ENCODE data around the gene TTLL11. TPM values are rescaled to one million over a fixed set of nuclear protein-coding genes. Genes with fewer than 3 reads are reported as not detected.

Gene TTLL11
- total RNA-seq, 1 donor from 2014 or later, result 0.75 TPM

DNA sequence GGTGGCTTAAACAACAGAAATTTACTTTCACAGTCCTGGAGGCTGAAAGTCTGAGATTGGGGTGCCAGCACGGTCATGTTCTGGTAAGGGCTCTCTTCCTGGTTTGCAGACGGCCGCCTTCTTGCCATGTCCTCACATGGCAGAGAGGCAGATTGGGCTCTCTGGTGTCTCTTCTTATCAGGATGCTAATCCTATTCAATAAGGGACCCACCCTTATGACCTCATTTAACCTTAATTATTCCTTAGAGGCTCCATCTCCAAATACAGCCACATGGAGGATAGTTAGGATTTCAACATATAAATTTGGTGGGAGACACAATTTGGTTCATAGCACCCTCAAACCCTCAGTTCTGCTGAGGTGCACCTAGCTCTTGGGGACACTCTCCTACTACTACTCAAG, 261.2 kb downstream of the TTLL11 start:
- H2AFZ ChIP-seq (replicated peaks), result no peak overlapping the region
- no peaks in the 10 kb centered on the region for H3K36me3 ChIP-seq
- H3K4me1 Mint-ChIP-seq, result no peaks in the 10 kb centered on the region
- H3K27me3 Mint-ChIP-seq (ENCODE audit: insufficient read depth, low read depth), result peaks cover 17% of the 10 kb centered on the region
- no peak overlapping the region for H3K4me2 ChIP-seq
- no peaks in the 10 kb centered on the region for H4K20me1 ChIP-seq (ENCODE audit: low read depth)
- H3K27me3 ChIP-seq, result no peaks in the 10 kb centered on the region
- H3K9ac ChIP-seq, result no peak overlapping the region
- no peaks in the 10 kb centered on the region for H3K36me3 Mint-ChIP-seq
- H3K27ac Mint-ChIP-seq, result no peak overlapping the region
- no peaks in the 10 kb centered on the region for H3K9me3 ChIP-seq (ENCODE audit: low read depth)
- no peak overlapping the region for H3K4me3 ChIP-seq
- H3K9me3 Mint-ChIP-seq, result no peaks in the 10 kb centered on the region
- no peak overlapping the region for H3K4me3 Mint-ChIP-seq
- no peaks in the 10 kb centered on the region for H3K4me1 ChIP-seq
- no peak for TF ChIP-seq EZH2phosphoT487 (IDR thresholded peaks at IDR 0.05)
- TF ChIP-seq EZH2 (IDR thresholded peaks at IDR 0.05), result no peak
- TF ChIP-seq, protein P1, sequence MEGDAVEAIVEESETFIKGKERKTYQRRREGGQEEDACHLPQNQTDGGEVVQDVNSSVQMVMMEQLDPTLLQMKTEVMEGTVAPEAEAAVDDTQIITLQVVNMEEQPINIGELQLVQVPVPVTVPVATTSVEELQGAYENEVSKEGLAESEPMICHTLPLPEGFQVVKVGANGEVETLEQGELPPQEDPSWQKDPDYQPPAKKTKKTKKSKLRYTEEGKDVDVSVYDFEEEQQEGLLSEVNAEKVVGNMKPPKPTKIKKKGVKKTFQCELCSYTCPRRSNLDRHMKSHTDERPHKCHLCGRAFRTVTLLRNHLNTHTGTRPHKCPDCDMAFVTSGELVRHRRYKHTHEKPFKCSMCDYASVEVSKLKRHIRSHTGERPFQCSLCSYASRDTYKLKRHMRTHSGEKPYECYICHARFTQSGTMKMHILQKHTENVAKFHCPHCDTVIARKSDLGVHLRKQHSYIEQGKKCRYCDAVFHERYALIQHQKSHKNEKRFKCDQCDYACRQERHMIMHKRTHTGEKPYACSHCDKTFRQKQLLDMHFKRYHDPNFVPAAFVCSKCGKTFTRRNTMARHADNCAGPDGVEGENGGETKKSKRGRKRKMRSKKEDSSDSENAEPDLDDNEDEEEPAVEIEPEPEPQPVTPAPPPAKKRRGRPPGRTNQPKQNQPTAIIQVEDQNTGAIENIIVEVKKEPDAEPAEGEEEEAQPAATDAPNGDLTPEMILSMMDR (IDR thresholded peaks at IDR 0.05), result no peak
- no peaks in the 10 kb centered on the region for H3F3A ChIP-seq (ENCODE audit: low read depth)
- H3K27ac ChIP-seq, result no peak overlapping the region
- no peaks in the 10 kb centered on the region for H3K79me2 ChIP-seq (ENCODE audit: low read depth)
- no peak for DNase-seq (ENCODE audit: low spot score)

DNA sequence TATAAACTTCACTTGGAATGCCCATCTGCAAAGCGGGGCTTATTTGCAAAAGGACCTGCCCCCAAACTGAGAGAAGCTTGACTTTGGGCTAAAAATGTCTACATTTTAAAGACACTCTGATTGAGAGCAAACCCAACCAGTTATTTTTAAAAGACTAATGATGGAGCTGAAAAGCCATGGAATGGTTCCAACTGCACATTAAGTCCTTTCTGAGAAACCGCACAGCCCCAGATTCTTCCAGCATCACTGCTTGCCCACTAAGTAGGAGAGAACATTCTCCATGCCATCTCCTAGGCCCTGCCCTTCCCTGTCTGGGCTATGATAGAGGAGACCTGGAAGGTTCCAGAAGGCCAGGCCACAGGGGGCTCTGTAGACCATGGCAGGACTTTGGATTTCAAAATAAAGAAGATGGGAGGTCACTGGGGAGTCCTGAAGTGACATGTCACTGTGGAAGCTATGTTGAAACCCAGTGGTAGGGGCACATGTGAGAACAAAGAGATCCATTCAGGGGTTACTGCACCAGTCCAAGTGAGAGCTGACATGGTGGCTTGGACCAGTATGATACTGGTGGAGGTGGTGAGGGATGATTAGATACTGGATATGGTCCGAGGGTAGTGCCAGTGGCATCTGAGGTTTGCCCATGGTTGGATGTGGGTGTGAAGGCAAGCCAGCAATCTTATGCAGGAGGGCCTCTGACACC, 262.5 kb downstream of the TTLL11 start:
- H3K36me3 Mint-ChIP-seq, result no peaks in the 10 kb centered on the region
- no peak overlapping the region for H3K27ac ChIP-seq
- no peaks in the 10 kb centered on the region for H3K4me1 Mint-ChIP-seq
- no peak overlapping the region for H3K4me2 ChIP-seq
- H3K79me2 ChIP-seq (ENCODE audit: low read depth), result no peaks in the 10 kb centered on the region
- no peaks in the 10 kb centered on the region for H4K20me1 ChIP-seq (ENCODE audit: low read depth)
- H3K4me3 ChIP-seq, result no peak overlapping the region
- H3K9ac ChIP-seq, result no peak overlapping the region
- H3K4me3 Mint-ChIP-seq, result no peak overlapping the region
- H3F3A ChIP-seq (ENCODE audit: low read depth), result no peaks in the 10 kb centered on the region
- no peak overlapping the region for H2AFZ ChIP-seq (replicated peaks)
- H3K9me3 ChIP-seq (ENCODE audit: low read depth), result no peaks in the 10 kb centered on the region
- H3K27me3 Mint-ChIP-seq (ENCODE audit: insufficient read depth, low read depth), result peaks cover 17% of the 10 kb centered on the region
- H3K9me3 Mint-ChIP-seq, result no peaks in the 10 kb centered on the region
- H3K4me1 ChIP-seq, result no peaks in the 10 kb centered on the region
- H3K36me3 ChIP-seq, result no peaks in the 10 kb centered on the region
- no peaks in the 10 kb centered on the region for H3K27me3 ChIP-seq
- DNase-seq (ENCODE audit: low spot score), result no peak
- no peak for TF ChIP-seq EZH2 (IDR thresholded peaks at IDR 0.05)
- TF ChIP-seq, protein P1 (IDR thresholded peaks at IDR 0.05), result no peak
- TF ChIP-seq EZH2phosphoT487 (IDR thresholded peaks at IDR 0.05), result no peak
- H3K27ac Mint-ChIP-seq, result no peak overlapping the region

DNA sequence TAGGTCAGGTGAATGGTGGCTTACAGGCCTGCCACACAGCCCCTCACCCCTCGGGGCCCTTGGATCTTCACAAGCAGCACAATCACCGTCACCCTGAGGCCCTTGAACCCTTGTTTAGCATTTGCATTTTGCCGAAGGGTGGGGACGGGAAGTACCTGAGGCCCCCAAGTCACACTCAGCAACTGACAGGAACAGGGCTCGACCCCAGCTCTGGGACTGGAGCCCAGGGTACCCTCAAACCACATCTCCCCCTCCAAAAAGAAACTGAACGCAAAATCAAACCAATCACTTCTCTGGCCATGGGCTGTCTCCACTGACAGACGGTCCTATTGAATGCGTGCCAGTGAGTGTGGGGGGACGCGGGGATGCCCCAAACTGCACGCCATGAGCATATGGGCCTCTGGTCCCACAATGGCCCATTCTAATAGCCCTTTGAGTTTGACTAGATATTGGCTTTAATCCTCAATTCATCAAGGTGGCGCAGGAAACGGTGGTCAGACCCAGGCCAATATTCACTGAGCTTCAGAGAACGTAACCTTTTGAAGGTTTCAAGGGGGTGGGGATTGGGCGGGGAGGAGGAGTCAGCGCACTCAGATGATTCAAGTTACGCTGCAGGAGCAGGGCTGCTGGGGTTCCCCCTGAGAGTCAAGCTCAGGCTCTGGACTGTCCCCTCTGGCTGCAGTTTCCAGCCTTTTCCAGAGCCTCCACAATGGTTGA, 265.7 kb downstream of the TTLL11 start:
- Histone ChIP-seq H4K20me1 (ENCODE audit: low read depth) (no peaks in the 10 kb centered on the region), H2AFZ (replicated peaks) (no peak overlapping the region), H3K4me3 (no peak overlapping the region), H3K4me2 (no peak overlapping the region), H3F3A (ENCODE audit: low read depth) (peaks cover 10% of the 10 kb centered on the region), H3K9me3 (ENCODE audit: low read depth) (no peaks in the 10 kb centered on the region), H3K27me3 (no peaks in the 10 kb centered on the region), H3K36me3 (no peaks in the 10 kb centered on the region), H3K9ac (no peak overlapping the region), H3K4me1 (no peaks in the 10 kb centered on the region), H3K27ac (no peak overlapping the region), H3K79me2 (ENCODE audit: low read depth) (no peaks in the 10 kb centered on the region)
- TF ChIP-seq EZH2phosphoT487 (IDR thresholded peaks at IDR 0.05) (no peak), EZH2 (IDR thresholded peaks at IDR 0.05) (no peak)
- TF ChIP-seq, protein P1 (IDR thresholded peaks at IDR 0.05), result no peak
- Mint-ChIP-seq H3K27me3 (ENCODE audit: insufficient read depth, low read depth) (peaks cover 9% of the 10 kb centered on the region), H3K4me3 (no peak overlapping the region), H3K9me3 (no peaks in the 10 kb centered on the region), H3K36me3 (no peaks in the 10 kb centered on the region), H3K4me1 (no peaks in the 10 kb centered on the region), H3K27ac (no peak overlapping the region)
- peak; percentile 1 for DNase-seq (ENCODE audit: low spot score)

Measured in neural progenitor cell (in vitro differentiated cells).